SK-N-SH treated with all-trans-retinoic acid at 6 μM for 48 hours (cell line): ENCODE data around the gene COL23A1.

Experiments
- ATAC-seq: fragments of 200-7000 bp; cut with Tn5 transposase; 3 replicates; pipeline ENCODE4 v1.9.1; 2020; ENCODE audit warnings: mild to moderate bottlenecking, moderate library complexity
- ARNTL ChIP-seq: fragments of 450-650 bp; formaldehyde crosslinking; IDR thresholded peaks from 2 replicates; pipeline ENCODE4 v1.5.0; 2020; ENCODE audit warnings: low read depth, mild to moderate bottlenecking, moderate library complexity, borderline replicate concordance
- BACH2 ChIP-seq: fragments of 250-450 bp; sonication (Bioruptor Pico); IDR thresholded peaks from 2 replicates; pipeline ENCODE4 v1.9.0; 2021; ENCODE audit warnings: mild to moderate bottlenecking, borderline replicate concordance
- CSDC2 ChIP-seq: fragments of 250-450 bp; sonication (Bioruptor Pico); IDR thresholded peaks from 2 replicates; pipeline ENCODE4 v1.5.0; 2020; ENCODE audit warnings: mild to moderate bottlenecking, moderate library complexity
- ESRRG ChIP-seq: fragments of 250-450 bp; sonication (Bioruptor Pico); IDR thresholded peaks from 2 replicates; pipeline ENCODE4 v1.6.1; 2021; ENCODE audit warnings: mild to moderate bottlenecking
- GLIS3 ChIP-seq: fragments of 250-450 bp; sonication (Bioruptor Pico); IDR thresholded peaks from 2 replicates; pipeline ENCODE4 v1.5.0; 2020; ENCODE audit warnings: mild to moderate bottlenecking, moderate library complexity
- ISL1 ChIP-seq: fragments of 250-450 bp; sonication (Bioruptor Pico); IDR thresholded peaks from 2 replicates; pipeline ENCODE4 v2.1.2; 2022; ENCODE audit warnings: mild to moderate bottlenecking, moderate library complexity
- OSR1 ChIP-seq: fragments of 250-450 bp; sonication (Bioruptor Pico); IDR thresholded peaks from 2 replicates; pipeline ENCODE4 v1.8.0; 2022; ENCODE audit warnings: moderate library complexity, mild to moderate bottlenecking, inconsistent platforms
- PPARA ChIP-seq: fragments of 250-450 bp; sonication (Bioruptor Pico); IDR thresholded peaks from 2 replicates; pipeline ENCODE4 v1.5.0; 2020; ENCODE audit warnings: mild to moderate bottlenecking, borderline replicate concordance
- RARB ChIP-seq: fragments of 250-450 bp; sonication (Bioruptor Pico); IDR thresholded peaks from 2 replicates; pipeline ENCODE4 v1.8.0; 2021; ENCODE audit warnings: mild to moderate bottlenecking, moderate library complexity
- SNAI2 ChIP-seq: fragments of 250-450 bp; sonication (Bioruptor Pico); IDR thresholded peaks from 2 replicates; pipeline ENCODE4 v1.5.0; 2020; ENCODE audit warnings: mild to moderate bottlenecking, moderate library complexity
- TCF4 ChIP-seq: fragments of 250-450 bp; sonication (Bioruptor Pico); IDR thresholded peaks from 2 replicates; pipeline ENCODE4 v1.8.0; 2021; ENCODE audit warnings: mild to moderate bottlenecking, moderate library complexity, borderline replicate concordance
- TOX ChIP-seq: fragments of 250-450 bp; sonication (Bioruptor Pico); IDR thresholded peaks from 2 replicates; pipeline ENCODE4 v1.8.0; 2021; ENCODE audit warnings: mild to moderate bottlenecking, moderate library complexity, borderline replicate concordance
- ZC3H10 ChIP-seq: fragments of 250-450 bp; sonication (Bioruptor Pico); IDR thresholded peaks from 2 replicates; pipeline ENCODE4 v1.5.1; 2021; ENCODE audit warnings: mild to moderate bottlenecking, moderate library complexity
- ZFP3 ChIP-seq: fragments of 250-450 bp; sonication (Bioruptor Pico); IDR thresholded peaks from 2 replicates; pipeline ENCODE4 v1.5.0; 2020; ENCODE audit warnings: mild to moderate bottlenecking, moderate library complexity
- ZFP30 ChIP-seq: fragments of 450-650 bp; formaldehyde crosslinking; IDR thresholded peaks from 2 replicates; pipeline ENCODE4 v1.5.0; 2022; ENCODE audit warnings: mild to moderate bottlenecking, moderate library complexity
- ZNF565 ChIP-seq: fragments of 450-650 bp; formaldehyde crosslinking; conservative IDR thresholded peaks from 2 replicates; pipeline ENCODE4 v1.5.0; 2020; ENCODE audit warnings: low read depth, mild to moderate bottlenecking, moderate library complexity
- ZNF70 ChIP-seq: fragments of 450-650 bp; formaldehyde crosslinking; IDR thresholded peaks from 2 replicates; pipeline ENCODE4 v1.5.0; 2020; ENCODE audit warnings: mild to moderate bottlenecking, moderate library complexity
- ZNF8 ChIP-seq: fragments of 450-650 bp; formaldehyde crosslinking; IDR thresholded peaks from 2 replicates; pipeline ENCODE4 v1.5.0; 2020; ENCODE audit warnings: mild to moderate bottlenecking, moderate library complexity
- TF ChIP-seq, protein P1 (sequence below): fragments of 250-450 bp; sonication (Bioruptor Pico); IDR thresholded peaks from 2 replicates; pipeline ENCODE4 v1.5.0; 2020; ENCODE audit warnings: mild to moderate bottlenecking, moderate library complexity
- TF ChIP-seq, protein P2 (sequence below): fragments of 250-450 bp; sonication (Bioruptor Pico); IDR thresholded peaks from 2 replicates; pipeline ENCODE4 v1.8.0; 2021; ENCODE audit warnings: low read depth, mild to moderate bottlenecking, moderate library complexity, borderline replicate concordance
- TF ChIP-seq, protein P3 (sequence below): fragments of 250-450 bp; sonication (Bioruptor Pico); IDR thresholded peaks from 2 replicates; pipeline ENCODE4 v1.5.1; 2020; ENCODE audit warnings: low read depth, mild to moderate bottlenecking, moderate library complexity
- TF ChIP-seq, protein P4 (sequence below): fragments of 250-450 bp; sonication (Bioruptor Pico); IDR thresholded peaks from 2 replicates; pipeline ENCODE4 v1.8.0; 2020; ENCODE audit warnings: mild to moderate bottlenecking, moderate library complexity, borderline replicate concordance

The COL23A1 gene

DNA sequence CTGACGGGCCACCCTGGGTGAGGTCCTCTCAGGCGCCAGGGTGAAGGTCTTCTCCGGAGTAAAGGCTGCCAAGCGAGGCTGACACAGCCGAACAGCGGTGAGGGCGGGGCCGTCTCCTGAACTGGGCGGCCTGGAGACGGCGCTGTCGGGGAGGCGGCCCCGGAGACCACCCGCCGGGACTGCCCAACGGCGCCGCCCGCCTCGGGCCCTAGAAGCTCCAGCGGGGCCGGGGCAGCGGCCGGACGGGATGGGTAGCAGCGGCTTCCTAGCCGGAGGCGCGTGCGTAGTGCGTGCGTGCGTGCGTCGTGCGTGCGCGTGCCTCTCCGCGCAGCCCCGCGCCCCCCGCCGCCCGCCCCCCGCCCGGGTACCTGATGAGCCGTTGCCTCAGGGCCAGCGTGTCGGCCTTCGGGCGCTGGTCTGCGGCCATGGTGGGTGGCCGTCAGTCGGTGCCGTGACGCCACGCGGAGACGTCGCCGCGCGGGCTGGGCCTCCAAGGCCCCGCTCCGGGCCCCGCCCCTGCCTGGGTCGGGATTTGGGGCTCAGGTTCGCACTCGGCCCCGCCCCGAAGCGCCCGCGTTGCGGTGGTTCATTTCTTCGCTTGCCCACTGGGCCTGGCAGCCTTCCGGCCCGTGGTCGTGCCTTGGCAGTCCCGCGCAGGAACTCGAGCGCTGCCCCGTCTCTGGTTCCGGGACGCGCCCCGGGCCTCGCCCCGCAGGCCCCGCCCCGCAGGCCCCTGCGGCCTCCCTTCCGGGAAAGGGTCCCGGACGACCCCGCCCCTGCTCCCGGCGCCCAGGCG, 357.9 kb downstream of the COL23A1 start, which contains the start of gene PHYKPL:
PHYKPL (minus strand) TSS at position 679 of the 796 bp plus-strand sequence; CDS start at position 427, 252 bp downstream.
- ATAC-seq = peak; percentile 80

DNA sequence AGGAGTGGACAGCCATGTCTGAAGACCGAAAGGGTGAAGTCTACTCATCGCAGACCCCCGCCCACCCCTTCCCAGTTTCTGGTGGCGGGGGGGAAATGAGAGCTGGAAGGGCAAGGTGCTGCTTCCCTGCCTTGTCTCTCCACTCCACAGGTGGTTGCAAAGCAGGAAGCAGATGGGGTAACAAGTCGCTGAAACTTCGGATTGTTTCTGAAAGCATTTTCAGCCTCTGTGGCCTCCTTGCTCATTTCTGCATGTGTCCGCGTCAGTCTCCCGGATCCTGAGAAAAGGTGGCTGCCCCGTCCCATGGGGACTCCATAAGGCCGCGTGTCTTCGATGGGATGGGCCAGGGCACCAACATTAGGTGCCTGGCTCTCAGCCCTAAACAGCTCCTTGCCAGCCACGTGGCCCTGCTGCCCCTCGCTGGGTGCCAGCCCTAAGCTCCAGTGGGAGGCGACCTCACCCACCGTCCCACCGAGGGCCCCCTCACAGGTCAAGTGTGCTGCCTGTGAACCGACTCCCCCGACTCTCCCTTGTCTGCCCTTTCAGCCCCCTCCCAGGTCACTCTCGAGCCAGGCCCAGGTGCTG, 358.6 kb downstream of the COL23A1 start:
- ATAC-seq = peak; percentile 5
- TF ChIP-seq PPARA (CRISPR knock-in tag) (no peak), SNAI2 (no peak), ZNF565 (CRISPR knock-in tag) (no peak), ARNTL (CRISPR knock-in tag) (no peak), ZFP30 (CRISPR knock-in tag) (no peak), OSR1 (CRISPR knock-in tag) (no peak), BACH2 (CRISPR knock-in tag) (no peak), ZNF8 (no peak), ISL1 (CRISPR knock-in tag) (no peak), ZFP3 (CRISPR knock-in tag) (no peak), ESRRG (no peak)

More for the DNA sequence above, 357.9 kb downstream of the COL23A1 start, which contains the start of gene PHYKPL:
- TF ChIP-seq ZNF8 = no peak
- TF ChIP-seq ZFP30 (CRISPR knock-in tag) = no peak
- no peak for TF ChIP-seq TCF4 (CRISPR knock-in tag)
- no peak for TF ChIP-seq SNAI2
- TF ChIP-seq, protein P1, sequence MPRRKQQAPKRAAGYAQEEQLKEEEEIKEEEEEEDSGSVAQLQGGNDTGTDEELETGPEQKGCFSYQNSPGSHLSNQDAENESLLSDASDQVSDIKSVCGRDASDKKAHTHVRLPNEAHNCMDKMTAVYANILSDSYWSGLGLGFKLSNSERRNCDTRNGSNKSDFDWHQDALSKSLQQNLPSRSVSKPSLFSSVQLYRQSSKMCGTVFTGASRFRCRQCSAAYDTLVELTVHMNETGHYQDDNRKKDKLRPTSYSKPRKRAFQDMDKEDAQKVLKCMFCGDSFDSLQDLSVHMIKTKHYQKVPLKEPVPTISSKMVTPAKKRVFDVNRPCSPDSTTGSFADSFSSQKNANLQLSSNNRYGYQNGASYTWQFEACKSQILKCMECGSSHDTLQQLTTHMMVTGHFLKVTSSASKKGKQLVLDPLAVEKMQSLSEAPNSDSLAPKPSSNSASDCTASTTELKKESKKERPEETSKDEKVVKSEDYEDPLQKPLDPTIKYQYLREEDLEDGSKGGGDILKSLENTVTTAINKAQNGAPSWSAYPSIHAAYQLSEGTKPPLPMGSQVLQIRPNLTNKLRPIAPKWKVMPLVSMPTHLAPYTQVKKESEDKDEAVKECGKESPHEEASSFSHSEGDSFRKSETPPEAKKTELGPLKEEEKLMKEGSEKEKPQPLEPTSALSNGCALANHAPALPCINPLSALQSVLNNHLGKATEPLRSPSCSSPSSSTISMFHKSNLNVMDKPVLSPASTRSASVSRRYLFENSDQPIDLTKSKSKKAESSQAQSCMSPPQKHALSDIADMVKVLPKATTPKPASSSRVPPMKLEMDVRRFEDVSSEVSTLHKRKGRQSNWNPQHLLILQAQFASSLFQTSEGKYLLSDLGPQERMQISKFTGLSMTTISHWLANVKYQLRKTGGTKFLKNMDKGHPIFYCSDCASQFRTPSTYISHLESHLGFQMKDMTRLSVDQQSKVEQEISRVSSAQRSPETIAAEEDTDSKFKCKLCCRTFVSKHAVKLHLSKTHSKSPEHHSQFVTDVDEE = no peak
- no peak for TF ChIP-seq ZNF565 (CRISPR knock-in tag)
- no peak for TF ChIP-seq ZFP3 (CRISPR knock-in tag)
- TF ChIP-seq BACH2 (CRISPR knock-in tag) = no peak
- TF ChIP-seq GLIS3 (CRISPR knock-in tag) = no peak
- TF ChIP-seq OSR1 (CRISPR knock-in tag) = no peak
- no peak for TF ChIP-seq ZC3H10 (CRISPR knock-in tag)
- TF ChIP-seq, all 23 proteins: peak for 0

DNA sequence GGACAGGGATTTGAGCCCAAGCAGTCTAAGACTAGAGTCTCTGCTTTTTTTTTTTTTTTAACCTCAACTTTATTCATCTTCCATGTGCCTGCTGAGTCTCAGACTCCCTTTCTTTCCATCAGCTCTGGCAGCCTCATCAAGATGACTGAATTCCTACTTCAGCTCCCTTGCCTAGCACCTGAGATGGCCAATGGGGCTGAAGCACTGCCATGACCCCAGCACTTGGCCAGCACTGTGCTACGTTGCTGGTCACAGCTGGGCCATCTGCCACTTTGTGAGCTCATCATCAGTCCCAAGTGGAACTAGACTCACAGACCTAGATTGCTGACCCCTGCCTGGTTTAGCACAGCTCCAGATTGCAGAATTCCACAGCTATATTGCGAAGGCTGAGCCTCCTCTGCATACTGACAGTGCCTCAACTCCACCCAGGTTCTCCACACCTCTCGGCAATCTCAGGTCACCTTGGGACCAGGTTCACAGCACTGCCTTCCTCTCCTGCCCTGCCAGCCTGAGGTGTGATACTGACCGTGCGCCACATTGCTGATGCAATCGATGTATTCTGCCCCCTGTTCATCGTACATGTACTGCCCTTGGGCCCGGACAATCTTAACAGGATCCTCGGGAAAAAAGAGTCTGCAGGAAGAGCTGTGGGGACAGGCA, 359.2 kb downstream of the COL23A1 start:
- no peak for TF ChIP-seq GLIS3 (CRISPR knock-in tag)
- no peak for TF ChIP-seq BACH2 (CRISPR knock-in tag)
- no peak for TF ChIP-seq ISL1 (CRISPR knock-in tag)
- TF ChIP-seq TOX (CRISPR knock-in tag) = no peak
- no peak for TF ChIP-seq ZNF8
- TF ChIP-seq SNAI2 = no peak
- TF ChIP-seq ESRRG = no peak
- no peak for TF ChIP-seq ZFP3 (CRISPR knock-in tag)
- TF ChIP-seq, protein P2, sequence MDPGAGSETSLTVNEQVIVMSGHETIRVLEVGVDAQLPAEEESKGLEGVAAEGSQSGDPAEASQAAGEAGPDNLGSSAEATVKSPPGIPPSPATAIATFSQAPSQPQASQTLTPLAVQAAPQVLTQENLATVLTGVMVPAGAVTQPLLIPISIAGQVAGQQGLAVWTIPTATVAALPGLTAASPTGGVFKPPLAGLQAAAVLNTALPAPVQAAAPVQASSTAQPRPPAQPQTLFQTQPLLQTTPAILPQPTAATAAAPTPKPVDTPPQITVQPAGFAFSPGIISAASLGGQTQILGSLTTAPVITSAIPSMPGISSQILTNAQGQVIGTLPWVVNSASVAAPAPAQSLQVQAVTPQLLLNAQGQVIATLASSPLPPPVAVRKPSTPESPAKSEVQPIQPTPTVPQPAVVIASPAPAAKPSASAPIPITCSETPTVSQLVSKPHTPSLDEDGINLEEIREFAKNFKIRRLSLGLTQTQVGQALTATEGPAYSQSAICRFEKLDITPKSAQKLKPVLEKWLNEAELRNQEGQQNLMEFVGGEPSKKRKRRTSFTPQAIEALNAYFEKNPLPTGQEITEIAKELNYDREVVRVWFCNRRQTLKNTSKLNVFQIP (CRISPR knock-in tag) = no peak
- no peak for TF ChIP-seq ZFP30 (CRISPR knock-in tag)
- no peak for TF ChIP-seq ZNF70 (CRISPR knock-in tag)
- TF ChIP-seq, all 23 proteins: peak for 0
- ATAC-seq = no peak

DNA sequence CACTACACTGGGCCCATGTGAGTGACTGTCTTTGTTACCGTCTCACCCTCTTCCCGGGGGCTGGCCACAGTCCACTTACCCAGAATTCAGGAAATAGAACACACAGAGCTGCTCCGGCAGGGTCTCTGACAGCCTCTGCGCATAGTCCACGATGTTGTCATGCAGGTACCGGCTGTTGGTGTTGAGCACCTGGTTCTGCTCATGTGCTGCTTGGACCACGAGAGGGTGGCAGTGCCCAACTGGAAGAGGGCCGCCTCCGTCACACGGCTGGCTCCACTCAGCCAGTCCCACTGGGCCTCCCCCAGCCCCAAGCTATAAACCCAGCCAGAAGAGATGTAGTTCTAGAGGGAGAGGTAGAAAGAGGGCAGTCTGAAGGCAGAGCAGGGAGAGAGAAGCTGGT, 360.3 kb downstream of the COL23A1 start:
- TF ChIP-seq, protein P3, sequence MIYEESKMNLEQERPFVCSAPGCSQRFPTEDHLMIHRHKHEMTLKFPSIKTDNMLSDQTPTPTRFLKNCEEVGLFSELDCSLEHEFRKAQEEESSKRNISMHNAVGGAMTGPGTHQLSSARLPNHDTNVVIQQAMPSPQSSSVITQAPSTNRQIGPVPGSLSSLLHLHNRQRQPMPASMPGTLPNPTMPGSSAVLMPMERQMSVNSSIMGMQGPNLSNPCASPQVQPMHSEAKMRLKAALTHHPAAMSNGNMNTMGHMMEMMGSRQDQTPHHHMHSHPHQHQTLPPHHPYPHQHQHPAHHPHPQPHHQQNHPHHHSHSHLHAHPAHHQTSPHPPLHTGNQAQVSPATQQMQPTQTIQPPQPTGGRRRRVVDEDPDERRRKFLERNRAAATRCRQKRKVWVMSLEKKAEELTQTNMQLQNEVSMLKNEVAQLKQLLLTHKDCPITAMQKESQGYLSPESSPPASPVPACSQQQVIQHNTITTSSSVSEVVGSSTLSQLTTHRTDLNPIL (CRISPR knock-in tag) = no peak
- TF ChIP-seq GLIS3 (CRISPR knock-in tag) (no peak), ZFP30 (CRISPR knock-in tag) (no peak), ESRRG (no peak), CSDC2 (CRISPR knock-in tag) (no peak), BACH2 (CRISPR knock-in tag) (no peak), ZNF565 (CRISPR knock-in tag) (no peak), ZNF8 (no peak), ISL1 (CRISPR knock-in tag) (no peak), TCF4 (CRISPR knock-in tag) (no peak), ZFP3 (CRISPR knock-in tag) (no peak), ZNF70 (CRISPR knock-in tag) (no peak), RARB (no peak)
- TF ChIP-seq, protein P1 = no peak
- TF ChIP-seq, protein P4, sequence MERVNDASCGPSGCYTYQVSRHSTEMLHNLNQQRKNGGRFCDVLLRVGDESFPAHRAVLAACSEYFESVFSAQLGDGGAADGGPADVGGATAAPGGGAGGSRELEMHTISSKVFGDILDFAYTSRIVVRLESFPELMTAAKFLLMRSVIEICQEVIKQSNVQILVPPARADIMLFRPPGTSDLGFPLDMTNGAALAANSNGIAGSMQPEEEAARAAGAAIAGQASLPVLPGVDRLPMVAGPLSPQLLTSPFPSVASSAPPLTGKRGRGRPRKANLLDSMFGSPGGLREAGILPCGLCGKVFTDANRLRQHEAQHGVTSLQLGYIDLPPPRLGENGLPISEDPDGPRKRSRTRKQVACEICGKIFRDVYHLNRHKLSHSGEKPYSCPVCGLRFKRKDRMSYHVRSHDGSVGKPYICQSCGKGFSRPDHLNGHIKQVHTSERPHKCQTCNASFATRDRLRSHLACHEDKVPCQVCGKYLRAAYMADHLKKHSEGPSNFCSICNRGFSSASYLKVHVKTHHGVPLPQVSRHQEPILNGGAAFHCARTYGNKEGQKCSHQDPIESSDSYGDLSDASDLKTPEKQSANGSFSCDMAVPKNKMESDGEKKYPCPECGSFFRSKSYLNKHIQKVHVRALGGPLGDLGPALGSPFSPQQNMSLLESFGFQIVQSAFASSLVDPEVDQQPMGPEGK (CRISPR knock-in tag) = no peak
- ATAC-seq = no peak
